ENCODE measurements around the gene TMEM41A. TPM values are rescaled to one million over a fixed set of nuclear protein-coding genes. Genes with fewer than 3 reads are reported as not detected.

Gene TMEM41A
- total RNA-seq = 10 to 100 TPM; 19.7 to 21.4 TPM
- 18.8 TPM for polyA plus RNA-seq (2013, experiment 1 of 2)
- polyA plus RNA-seq (2013, experiment 2 of 2) = 16.6 TPM
- long read RNA-seq, experiment 1, transcript TMEM41A-203 (5 exons, 2,827 nt) = major isoform, 5 of 18 reads
- long read RNA-seq, experiment 1, partial matches to known transcripts = 0 of 18 reads
- long read RNA-seq, experiment 1, other reads (novel, unspliced or antisense) = 13 of 18 reads
- long read RNA-seq, experiment 2, transcript TMEM41A-203 (5 exons, 2,827 nt) = major isoform, 40 of 50 reads
- long read RNA-seq, experiment 2, partial matches to known transcripts = 1 of 50 reads
- long read RNA-seq, experiment 2, other reads (novel, unspliced or antisense) = 7 of 50 reads
- long read RNA-seq, experiment 3, transcript TMEM41A-203 (5 exons, 2,827 nt) = major isoform, 14 of 18 reads
- long read RNA-seq, experiment 3, partial matches to known transcripts = 1 of 18 reads
- long read RNA-seq, experiment 3, other reads (novel, unspliced or antisense) = 3 of 18 reads
- long read RNA-seq, experiment 4, transcript TMEM41A-201 (3 exons, 1,060 nt) = minor isoform, 6 of 63 reads
- long read RNA-seq, experiment 4, transcript TMEM41A-203 (5 exons, 2,827 nt) = major isoform, 50 of 63 reads
- long read RNA-seq, experiment 4, partial matches to known transcripts = 3 of 63 reads
- long read RNA-seq, experiment 4, other reads (novel, unspliced or antisense) = 4 of 63 reads

DNA sequence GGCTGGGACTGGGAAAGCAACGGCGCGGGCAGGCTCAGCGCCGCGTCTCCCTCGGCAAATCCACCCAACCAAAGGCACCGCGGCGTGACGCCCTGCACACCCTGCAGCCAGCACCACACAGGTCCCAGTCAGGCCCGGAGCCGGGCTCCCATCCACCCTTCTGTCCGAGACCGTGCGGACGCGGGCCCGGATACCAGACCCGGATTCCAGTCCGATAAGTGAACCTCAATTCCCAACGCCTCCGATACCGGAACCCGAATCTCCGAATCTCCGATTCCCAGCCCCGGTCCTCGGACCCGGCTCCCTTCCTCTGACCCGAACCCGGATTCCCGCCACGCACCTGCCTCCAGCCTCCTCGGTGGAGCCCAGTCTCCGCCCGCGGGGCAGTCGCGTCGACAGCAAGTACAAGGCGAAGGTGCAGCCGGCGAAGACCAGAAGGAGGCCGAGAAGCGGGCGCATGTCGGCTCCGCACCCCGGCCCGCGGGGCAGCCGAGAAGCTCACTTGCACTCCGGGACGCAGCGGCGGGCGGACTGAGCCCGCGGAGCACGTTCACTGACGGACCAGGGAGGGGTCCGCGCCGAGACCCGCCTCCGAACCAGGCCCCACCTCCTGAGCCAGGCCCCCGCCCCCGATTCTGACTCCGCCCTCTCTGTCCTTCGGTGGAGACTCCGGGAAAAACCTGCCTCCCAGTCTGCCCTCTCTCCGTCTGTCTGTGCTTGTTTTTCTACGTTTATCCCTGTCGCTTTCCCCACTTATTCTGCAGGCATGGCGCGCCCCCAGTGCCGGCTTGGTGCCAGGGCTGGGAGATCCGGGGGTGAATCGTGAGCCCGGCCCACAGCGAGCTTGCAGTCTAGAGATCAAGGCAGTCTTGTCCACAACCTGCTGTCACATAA, at the start of gene TMEM41A:
Gene TMEM41A (minus strand): TSS at position 533 of the 894 bp plus-strand sequence. CDS start 74 bp downstream, at position 459.
- 1 to 3% methylated on average over 42 to 82 of the region's 82 CpGs for WGBS, 2 experiments (ENCODE audit: insufficient coverage in 1 of 2, insufficient read length in 1 of 2)
- peak within 1 kb of the TSS; percentile 78 for H3K27ac ChIP-seq (ENCODE audit: low read depth, low read length)
- TF ChIP-seq CTCF (conservative IDR thresholded peaks at IDR 0.05) = peak; percentile 26
- Mint-ChIP-seq H3K27me3 (ENCODE audit: insufficient read depth) (peaks cover 20% of the 10 kb centered on the region), H3K9me3 (no peaks in the 10 kb centered on the region), H3K4me3 (peak within 1 kb of the TSS; percentile 88), H3K4me1 (peaks cover 4% of the 10 kb centered on the region), H3K27ac (peak within 1 kb of the TSS; percentile 92), H3K36me3 (ENCODE audit: low read depth) (peaks cover 18% of the 10 kb centered on the region)
- H3K9ac ChIP-seq (ENCODE audit: extremely low read depth, low read length, poor library complexity, severe bottlenecking) = peak within 1 kb of the TSS; percentile 89
- H3K9me3 ChIP-seq (ENCODE audit: control insufficient read depth, low read length) = peaks cover 3% of the 10 kb centered on the region
- peak; percentile 98 for DNase-seq
- H3K27me3 ChIP-seq (ENCODE audit: control insufficient read depth, insufficient read depth, low read length, poor library complexity, severe bottlenecking) = no peaks in the 10 kb centered on the region
- H3K4me1 ChIP-seq (ENCODE audit: control insufficient read depth, insufficient read depth, low read length) = no peaks in the 10 kb centered on the region
- peaks cover 27% of the 10 kb centered on the region for H3K36me3 ChIP-seq (ENCODE audit: control insufficient read depth, insufficient read depth, low read length)
- peak within 1 kb of the TSS; percentile 95 for H3K4me3 ChIP-seq (ENCODE audit: low read length)

DNA sequence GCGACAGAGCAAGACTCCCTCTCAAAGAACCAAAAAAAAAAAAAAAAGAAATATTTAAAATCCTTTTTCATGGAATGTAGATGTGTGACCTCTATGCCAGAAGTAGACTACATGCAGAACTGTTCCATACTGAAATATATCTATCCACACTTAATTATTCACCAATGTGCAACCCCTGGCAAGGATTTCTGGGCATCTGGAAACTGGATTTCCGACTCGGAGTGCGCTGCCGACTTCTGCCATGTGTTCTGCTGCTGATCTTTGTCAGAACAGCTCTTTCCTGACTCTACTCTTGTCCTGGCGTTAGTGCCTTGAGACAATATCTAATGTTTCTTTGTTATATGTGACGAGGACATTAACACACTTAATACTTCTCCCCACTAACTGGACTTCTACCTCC, 41.9 kb upstream of the TMEM41A start:
- Histone ChIP-seq H3K27ac (ENCODE audit: low read depth, low read length) (no peak overlapping the region), H3K27me3 (ENCODE audit: control insufficient read depth, insufficient read depth, low read length, poor library complexity, severe bottlenecking) (no peaks in the 10 kb centered on the region), H3K36me3 (ENCODE audit: control insufficient read depth, insufficient read depth, low read length) (no peaks in the 10 kb centered on the region), H3K4me3 (ENCODE audit: low read length) (no peak overlapping the region), H3K4me1 (ENCODE audit: control insufficient read depth, insufficient read depth, low read length) (no peaks in the 10 kb centered on the region), H3K9ac (ENCODE audit: extremely low read depth, low read length, poor library complexity, severe bottlenecking) (no peak overlapping the region), H3K9me3 (ENCODE audit: control insufficient read depth, low read length) (no peaks in the 10 kb centered on the region)
- Mint-ChIP-seq H3K27ac (no peak overlapping the region), H3K36me3 (ENCODE audit: low read depth) (no peaks in the 10 kb centered on the region), H3K4me3 (no peak overlapping the region), H3K27me3 (ENCODE audit: insufficient read depth) (no peaks in the 10 kb centered on the region), H3K9me3 (no peaks in the 10 kb centered on the region), H3K4me1 (peaks cover 5% of the 10 kb centered on the region)
- TF ChIP-seq CTCF (conservative IDR thresholded peaks at IDR 0.05) = no peak
- no peak for DNase-seq
- WGBS, 2 experiments (ENCODE audit: insufficient coverage in 1 of 2, insufficient read length in 1 of 2) = 97 to 98% methylated on average over 4 to 5 of the region's 7 CpGs

DNA sequence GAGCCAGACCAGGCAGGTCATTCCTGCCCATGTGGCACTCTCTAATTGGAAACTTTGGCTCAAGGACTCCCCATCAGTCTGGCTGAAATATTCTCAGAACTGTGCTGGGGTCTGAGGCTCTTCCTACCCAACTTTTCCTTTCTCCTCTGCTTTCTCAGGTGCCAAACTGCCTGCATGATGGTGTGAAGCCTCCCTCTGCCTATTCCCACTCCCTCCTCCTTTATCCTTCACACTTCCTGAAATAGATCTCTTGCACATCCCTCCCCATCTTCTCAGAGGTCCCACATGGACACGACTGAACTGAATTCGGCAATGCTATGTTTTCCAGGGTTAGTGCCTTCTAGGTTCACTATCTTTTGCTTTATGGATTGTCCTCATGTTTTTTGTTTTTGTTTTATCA, 41.1 kb upstream of the TMEM41A start:
- no peak for DNase-seq
- Mint-ChIP-seq H3K4me3 (no peak overlapping the region), H3K27ac (no peak overlapping the region), H3K36me3 (ENCODE audit: low read depth) (no peaks in the 10 kb centered on the region), H3K4me1 (peaks cover 5% of the 10 kb centered on the region), H3K9me3 (no peaks in the 10 kb centered on the region), H3K27me3 (ENCODE audit: insufficient read depth) (no peaks in the 10 kb centered on the region)
- H3K36me3 ChIP-seq (ENCODE audit: control insufficient read depth, insufficient read depth, low read length) = no peaks in the 10 kb centered on the region
- H3K27me3 ChIP-seq (ENCODE audit: control insufficient read depth, insufficient read depth, low read length, poor library complexity, severe bottlenecking) = no peaks in the 10 kb centered on the region
- no peaks in the 10 kb centered on the region for H3K9me3 ChIP-seq (ENCODE audit: control insufficient read depth, low read length)
- H3K9ac ChIP-seq (ENCODE audit: extremely low read depth, low read length, poor library complexity, severe bottlenecking) = no peak overlapping the region
- WGBS, 2 experiments (ENCODE audit: insufficient coverage in 1 of 2, insufficient read length in 1 of 2) = 79% methylated on average over 2 of the region's 2 CpGs; no CpG with 5 or more reads in 1 of the 2 experiments
- no peak overlapping the region for H3K27ac ChIP-seq (ENCODE audit: low read depth, low read length)
- H3K4me1 ChIP-seq (ENCODE audit: control insufficient read depth, insufficient read depth, low read length) = no peaks in the 10 kb centered on the region
- TF ChIP-seq CTCF (conservative IDR thresholded peaks at IDR 0.05) = no peak
- H3K4me3 ChIP-seq (ENCODE audit: low read length) = no peak overlapping the region
